Measurements from ENCODE around the gene DRICH1. TPM values are rescaled to one million over a fixed set of nuclear protein-coding genes. Genes with fewer than 3 reads are reported as not detected.

The DRICH1 gene
- total and polyA plus RNA-seq, 2 of the 13 experiments (the other 11 are each of a cell fraction or from before 2014, with no cell fraction given): 0.22 to 0.66 TPM

- TF ChIP-seq ATF2 (CRISPR knock-in tag; IDR thresholded peaks at IDR 0.05): no peak
- TF ChIP-seq, protein P1, sequence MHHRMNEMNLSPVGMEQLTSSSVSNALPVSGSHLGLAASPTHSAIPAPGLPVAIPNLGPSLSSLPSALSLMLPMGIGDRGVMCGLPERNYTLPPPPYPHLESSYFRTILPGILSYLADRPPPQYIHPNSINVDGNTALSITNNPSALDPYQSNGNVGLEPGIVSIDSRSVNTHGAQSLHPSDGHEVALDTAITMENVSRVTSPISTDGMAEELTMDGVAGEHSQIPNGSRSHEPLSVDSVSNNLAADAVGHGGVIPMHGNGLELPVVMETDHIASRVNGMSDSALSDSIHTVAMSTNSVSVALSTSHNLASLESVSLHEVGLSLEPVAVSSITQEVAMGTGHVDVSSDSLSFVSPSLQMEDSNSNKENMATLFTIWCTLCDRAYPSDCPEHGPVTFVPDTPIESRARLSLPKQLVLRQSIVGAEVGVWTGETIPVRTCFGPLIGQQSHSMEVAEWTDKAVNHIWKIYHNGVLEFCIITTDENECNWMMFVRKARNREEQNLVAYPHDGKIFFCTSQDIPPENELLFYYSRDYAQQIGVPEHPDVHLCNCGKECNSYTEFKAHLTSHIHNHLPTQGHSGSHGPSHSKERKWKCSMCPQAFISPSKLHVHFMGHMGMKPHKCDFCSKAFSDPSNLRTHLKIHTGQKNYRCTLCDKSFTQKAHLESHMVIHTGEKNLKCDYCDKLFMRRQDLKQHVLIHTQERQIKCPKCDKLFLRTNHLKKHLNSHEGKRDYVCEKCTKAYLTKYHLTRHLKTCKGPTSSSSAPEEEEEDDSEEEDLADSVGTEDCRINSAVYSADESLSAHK (CRISPR knock-in tag; IDR thresholded peaks at IDR 0.05; ENCODE audit: borderline replicate concordance): no peak
- TF ChIP-seq ISL2 (CRISPR knock-in tag; IDR thresholded peaks at IDR 0.05): no peak
- TF ChIP-seq AGO1 (IDR thresholded peaks at IDR 0.05; ENCODE audit: low read depth, low read length, poor library complexity, severe bottlenecking): no peak
- no peak for TF ChIP-seq ZNF296 (CRISPR knock-in tag; conservative IDR thresholded peaks at IDR 0.05)
Observed at GRCh38 chr22:23626286-23626975, 5.7 kb downstream of the DRICH1 start (continued).

DNA sequence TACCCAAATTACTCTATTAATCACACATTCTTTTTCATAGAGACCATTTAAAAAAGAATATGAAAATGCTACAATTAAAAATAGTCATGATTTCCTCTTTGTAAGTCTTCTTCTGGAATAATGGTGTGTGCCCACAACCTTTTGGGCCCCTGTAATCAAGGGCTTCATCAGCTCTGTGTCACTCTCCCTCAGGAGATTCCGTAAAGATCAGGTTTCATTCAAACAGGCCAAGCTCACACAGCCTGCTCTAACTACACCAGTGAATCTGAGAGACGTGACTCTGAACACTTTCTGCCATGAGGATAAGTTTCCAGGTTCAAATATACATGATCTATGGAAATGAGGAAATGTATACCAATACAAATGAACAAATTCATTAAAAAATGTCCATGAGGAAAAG is 9.5 kb downstream of the DRICH1 start:
- ChIA-PET POLR2A (no interaction called here), CTCF (ENCODE audit: low intra/inter-chr PET ratio, low total read pairs) (no interaction called here)
- intact Hi-C loops (cut with micrococcal nuclease; ENCODE audit: unreplicated experiment) (no loop called here), in situ Hi-C loops (cut with HindIII; ENCODE audit: extremely low pct_ligation_motif_present, low pct_unique_long_range_greater_than_20kb) (loop anchor here (25.0 kb wide), 1 partner anchor 215 kb away; the partner anchor contains the start of gene DERL3)
- DNase-seq (ENCODE audit: low spot score) (no peak), FAIRE-seq (no peak), ATAC-seq (no peak)
- no peak overlapping the region for H3K4me3 ChIP-seq (replicated peaks in 1 of 3; ENCODE audit: insufficient read depth in 1 of 3, low read depth in 2 of 3, low read length in 3 of 3)
- peaks cover 57% of the 10 kb centered on the region for H3K4me1 ChIP-seq (ENCODE audit: insufficient read depth, low read length)
- no peak for TF ChIP-seq ZNF343 (CRISPR knock-in tag; IDR thresholded peaks at IDR 0.05)
- no peak for TF ChIP-seq NCOA1 (CRISPR knock-in tag; IDR thresholded peaks at IDR 0.05)
- no peak for TF ChIP-seq TAF1 (CRISPR knock-in tag; IDR thresholded peaks at IDR 0.05)
- 0 out of 2 replicates have a peak, but pooled peaks have one; percentile 22 for TF ChIP-seq SIX4 (CRISPR knock-in tag; IDR thresholded peaks at IDR 0.05)
- no peaks in the 10 kb centered on the region for H3K36me3 ChIP-seq (replicated peaks in 1 of 2; ENCODE audit: control insufficient read depth in 1 of 2, insufficient read depth in 2 of 2, low read length in 2 of 2)
- no peaks in the 10 kb centered on the region for H3K79me2 ChIP-seq (ENCODE audit: insufficient read depth, low read length)
- no peaks in the 10 kb centered on the region for H3K9me3 ChIP-seq (ENCODE audit: low read length)
- no peak overlapping the region for H2AFZ ChIP-seq (ENCODE audit: low read length)
- no peaks in the 10 kb centered on the region; a peak in 1 of 5 replicates for H3K27me3 ChIP-seq (ENCODE audit: control insufficient read depth in 1 of 2, insufficient read depth in 2 of 2, low read length in 2 of 2)
- H3K9ac ChIP-seq (ENCODE audit: insufficient read depth, low read depth, low read length): no peak overlapping the region
- H4K20me1 ChIP-seq (ENCODE audit: insufficient read depth, low read length): no peaks in the 10 kb centered on the region
- WGBS (ENCODE audit: low lambda C conversion rate): 81% methylated on average over 2 of the region's 2 CpGs
- BruUV-seq (replicated peaks): no TSS peak
- no peak overlapping the region for H3K4me2 ChIP-seq (ENCODE audit: low read depth, low read length)
- H3K27ac ChIP-seq (ENCODE audit: extremely low read length, insufficient read depth, low read length): no peak overlapping the region
